H1 (cell line): ENCODE data around the gene PRRT2. TPM values are rescaled to one million over a fixed set of nuclear protein-coding genes. Genes with fewer than 3 reads are reported as not detected.
"Not testable (repeated sequence)": the region's sequence is repeated elsewhere in the genome, so short reads cannot be mapped to it uniquely, and the experiment has no call there.

ENCODE experiments used
- CTCF ChIA-PET: fragments of 300-600 bp; sonication (Branson Sonifier 250); formaldehyde crosslinking; loops from one replicate; lab custom pipeline; 2021; ENCODE audit not compliant: partially characterized antibody; lab: Charles Lee
- POLR2A ChIA-PET: fragments of 300-600 bp; sonication (Branson Sonifier 250); formaldehyde crosslinking; loops from one replicate; lab custom pipeline; 2021; ENCODE audit warnings: inconsistent platforms; ENCODE audit not compliant: partially characterized antibody; lab: Charles Lee
- DNase-seq, 2 experiments: peaks; one replicate each; pipeline versions ENCODE4 v3.0.0 to v3.0.0-alpha.2; 2010 to 2022; ENCODE audit warnings: low spot score in 2 of 2, low read depth in 1 of 2, mixed read lengths in 1 of 2
- FAIRE-seq: peaks from 2 replicates; lab custom pipeline; 2011; peaks lifted over from hg19 to GRCh38; lab: Jason Lieb, UNC
- H2AFZ ChIP-seq: 2 replicates; pipeline ENCODE4 v1.8.1; 2012; ENCODE audit warnings: low read length, inconsistent platforms
- H2AK5ac ChIP-seq: 2 replicates; pipeline ENCODE4 v1.6.1; 2013; ENCODE audit warnings: low read depth, low read length
- H2BK120ac ChIP-seq: replicated peaks from 2 replicates; pipeline ENCODE3; 2013; ENCODE audit warnings: low read depth, low read length, inconsistent platforms
- H2BK12ac ChIP-seq: 2 replicates; pipeline ENCODE4 v1.6.1; 2013; ENCODE audit warnings: low read depth, low read length
- H2BK15ac ChIP-seq: 2 replicates; pipeline ENCODE4 v1.6.1; 2013; ENCODE audit warnings: low read length
- H2BK20ac ChIP-seq: 2 replicates; pipeline ENCODE4 v1.6.1; 2013; ENCODE audit warnings: low read length
- H2BK5ac ChIP-seq: 2 replicates; pipeline ENCODE4 v1.6.1; 2013; ENCODE audit warnings: low read depth, low read length
- H3K14ac ChIP-seq: 2 replicates; pipeline ENCODE4 v1.6.1; 2013; ENCODE audit warnings: inconsistent platforms; ENCODE audit not compliant: insufficient read length
- H3K18ac ChIP-seq: 2 replicates; pipeline ENCODE4 v1.6.1; 2013; ENCODE audit warnings: low read length; ENCODE audit errors: extremely low read depth
- H3K23ac ChIP-seq: 2 replicates; pipeline ENCODE4 v1.6.1; 2013; ENCODE audit warnings: inconsistent platforms; ENCODE audit not compliant: insufficient read length
- H3K23me2 ChIP-seq: 2 replicates; pipeline ENCODE4 v1.6.1; 2013; ENCODE audit warnings: low read depth, low read length
- H3K27ac ChIP-seq: 2 replicates; pipeline ENCODE4 v1.6.1; 2011; ENCODE audit warnings: low read depth, low read length, inconsistent platforms
- H3K27me3 ChIP-seq, 4 experiments: replicated peaks in 1 of 4; 1 replicate in 1 of 4; 2 replicates in 3 of 4; pipeline versions ENCODE4 v1.6.1 to v1.8.1; 2011 to 2013; ENCODE audit warnings: low read length in 3 of 4, mild to moderate bottlenecking in 3 of 4, inconsistent platforms in 2 of 4, mixed read lengths in 2 of 4, moderate library complexity in 1 of 4; ENCODE audit not compliant: control insufficient read depth in 3 of 4, insufficient read depth in 3 of 4; ENCODE audit errors: extremely low read depth in 1 of 4
- H3K36me3 ChIP-seq, 4 experiments: 2 replicates each; pipeline versions ENCODE4 v1.6.1 to v1.8.1; 2011 to 2013; ENCODE audit warnings: mild to moderate bottlenecking in 4 of 4, low read length in 3 of 4, moderate library complexity in 2 of 4, control low read depth in 1 of 4, inconsistent platforms in 1 of 4; ENCODE audit not compliant: insufficient read depth in 4 of 4, control insufficient read depth in 2 of 4
- H3K4ac ChIP-seq: replicated peaks from 2 replicates; pipeline ENCODE3; 2013; ENCODE audit warnings: low read length, low read depth, mixed read lengths, inconsistent platforms; ENCODE audit not compliant: insufficient read length
- H3K4me1 ChIP-seq, 4 experiments: replicated peaks in 1 of 4; 1 replicate in 1 of 4; 2 replicates in 3 of 4; pipeline versions ENCODE4 v1.6.1 to v1.8.1; 2011 to 2013; ENCODE audit warnings: low read length in 3 of 4, inconsistent platforms in 2 of 4, mixed read lengths in 1 of 4; ENCODE audit not compliant: insufficient read depth in 4 of 4, control insufficient read depth in 3 of 4
- H3K4me2 ChIP-seq, 2 experiments: 2 replicates each; pipeline versions ENCODE4 v1.6.1 to v1.8.1; 2011 to 2013; ENCODE audit warnings: low read depth in 2 of 2, low read length in 2 of 2, control low read depth in 1 of 2, inconsistent platforms in 1 of 2, mild to moderate bottlenecking in 1 of 2; ENCODE audit not compliant: insufficient read depth in 1 of 2
- H3K4me3 ChIP-seq, 4 experiments: fragments of 200-600, 300-600 bp in 1 of 4; sonication (generic), shearing (Covaris generic), sonication (Bioruptor Twin) in 1 of 4; 2 replicates each; pipeline versions ENCODE4 v1.5.1 to v1.8.1; 2011 to 2016; ENCODE audit warnings: low read length in 4 of 4, low read depth in 3 of 4, control low read depth in 2 of 4, inconsistent platforms in 2 of 4, mild to moderate bottlenecking in 2 of 4, mixed read lengths in 1 of 4, moderate library complexity in 1 of 4; ENCODE audit not compliant: insufficient read depth in 2 of 4; ENCODE audit errors: extremely low read depth in 1 of 4
- H3K56ac ChIP-seq: replicated peaks from 2 replicates; pipeline ENCODE3; 2013; ENCODE audit warnings: low read depth, mild to moderate bottlenecking, mixed read lengths, low read length, inconsistent platforms; ENCODE audit not compliant: insufficient read length
- H3K79me1 ChIP-seq: 2 replicates; pipeline ENCODE4 v1.6.1; 2013; ENCODE audit warnings: low read depth, low read length, control low read depth
- H3K79me2 ChIP-seq, 2 experiments: 2 replicates each; pipeline versions ENCODE4 v1.6.1 to v1.8.1; 2012 to 2013; ENCODE audit warnings: low read length in 2 of 2, mild to moderate bottlenecking in 2 of 2, inconsistent platforms in 1 of 2; ENCODE audit not compliant: insufficient read depth in 2 of 2, control insufficient read depth in 1 of 2
- H3K9ac ChIP-seq, 4 experiments: replicated peaks in 1 of 4; 1 replicate in 1 of 4; 2 replicates in 3 of 4; pipeline versions ENCODE4 v1.6.1 to v1.8.1; 2011 to 2013; ENCODE audit warnings: low read depth in 3 of 4, low read length in 3 of 4, control low read depth in 2 of 4, mild to moderate bottlenecking in 2 of 4, moderate library complexity in 2 of 4, inconsistent platforms in 1 of 4; ENCODE audit errors: extremely low read depth in 1 of 4
- H3K9me3 ChIP-seq, 2 experiments: 2 replicates each; pipeline versions ENCODE4 v1.6.1 to v1.8.1; 2012 to 2013; ENCODE audit warnings: mild to moderate bottlenecking in 2 of 2, moderate library complexity in 2 of 2, control low read depth in 1 of 2, inconsistent platforms in 1 of 2, low read depth in 1 of 2, low read length in 1 of 2, mixed read lengths in 1 of 2; ENCODE audit not compliant: insufficient read depth in 2 of 2
- H4K20me1 ChIP-seq, 2 experiments: replicated peaks in 1 of 2; 2 replicates each; pipeline versions ENCODE3 to v1.8.1; 2011 to 2013; ENCODE audit warnings: inconsistent platforms in 2 of 2, low read length in 2 of 2, mild to moderate bottlenecking in 1 of 2; ENCODE audit not compliant: insufficient read depth in 2 of 2, control insufficient read depth in 1 of 2
- H4K5ac ChIP-seq: 2 replicates; pipeline ENCODE4 v1.6.1; 2013; ENCODE audit warnings: low read length, low read depth, mixed read lengths, inconsistent platforms; ENCODE audit not compliant: insufficient read length
- H4K8ac ChIP-seq: 2 replicates; pipeline ENCODE4 v1.8.0; 2013; ENCODE audit warnings: mild to moderate bottlenecking, moderate library complexity, low read length, inconsistent platforms; ENCODE audit not compliant: insufficient read depth; ENCODE audit errors: extremely low read depth
- H4K91ac ChIP-seq: replicated peaks from 2 replicates; pipeline ENCODE3; 2013; ENCODE audit warnings: low read length, mixed read lengths, inconsistent platforms; ENCODE audit not compliant: insufficient read length
- WGBS, 2 experiments: shearing (Covaris generic) in 1 of 2; methylation state at CpG; one replicate each; pipeline versions ENCODE4 v1.1.6 to v1.1.7; 2013 to 2015; ENCODE audit warnings: low lambda C conversion rate in 2 of 2, mixed read lengths in 2 of 2, inconsistent platforms in 1 of 2, low coverage in 1 of 2, missing lambda C conversion rate in 1 of 2; ENCODE audit not compliant: insufficient replicate concordance in 2 of 2, insufficient coverage in 1 of 2, insufficient read length in 1 of 2; ENCODE audit errors: extremely low coverage in 1 of 2, missing lambda C conversion rate in 1 of 2; 5-methylcytosine and 5-hydroxymethylcytosine counted together
- polyA plus RNA-seq, 7 experiments: library from polyadenylated mRNA; depleted of rRNA in 3 of 7; stranded (reverse) in 5 of 7; unstranded in 2 of 7; fragments of >200 nt in 5 of 7; fragments of 200-250 nt in 2 of 7; gene quantifications; 1 replicate in 5 of 7; 2 replicates in 1 of 7; 4 replicates in 1 of 7; pipeline versions ENCODE4 v1.2.1 to v1.2.3, GENCODE V29; 2011 to 2013; ENCODE audit warnings: missing spikeins in 2 of 7, mixed read lengths in 2 of 7
- total RNA-seq: library from RNA; stranded (reverse); fragmentation: NEBNext Ultra II Directional; extraction: Animal tissue kit (Norgen Biotek cat#: 25700); gene quantifications from 2 replicates; pipeline ENCODE4 v1.2.1, GENCODE V29; 2021

The PRRT2 gene
- total and polyA plus RNA-seq, 2 of the 8 experiments (the other 6 are each of a cell fraction or from before 2014, with no cell fraction given), result 12.8 to 32.6 TPM

DNA sequence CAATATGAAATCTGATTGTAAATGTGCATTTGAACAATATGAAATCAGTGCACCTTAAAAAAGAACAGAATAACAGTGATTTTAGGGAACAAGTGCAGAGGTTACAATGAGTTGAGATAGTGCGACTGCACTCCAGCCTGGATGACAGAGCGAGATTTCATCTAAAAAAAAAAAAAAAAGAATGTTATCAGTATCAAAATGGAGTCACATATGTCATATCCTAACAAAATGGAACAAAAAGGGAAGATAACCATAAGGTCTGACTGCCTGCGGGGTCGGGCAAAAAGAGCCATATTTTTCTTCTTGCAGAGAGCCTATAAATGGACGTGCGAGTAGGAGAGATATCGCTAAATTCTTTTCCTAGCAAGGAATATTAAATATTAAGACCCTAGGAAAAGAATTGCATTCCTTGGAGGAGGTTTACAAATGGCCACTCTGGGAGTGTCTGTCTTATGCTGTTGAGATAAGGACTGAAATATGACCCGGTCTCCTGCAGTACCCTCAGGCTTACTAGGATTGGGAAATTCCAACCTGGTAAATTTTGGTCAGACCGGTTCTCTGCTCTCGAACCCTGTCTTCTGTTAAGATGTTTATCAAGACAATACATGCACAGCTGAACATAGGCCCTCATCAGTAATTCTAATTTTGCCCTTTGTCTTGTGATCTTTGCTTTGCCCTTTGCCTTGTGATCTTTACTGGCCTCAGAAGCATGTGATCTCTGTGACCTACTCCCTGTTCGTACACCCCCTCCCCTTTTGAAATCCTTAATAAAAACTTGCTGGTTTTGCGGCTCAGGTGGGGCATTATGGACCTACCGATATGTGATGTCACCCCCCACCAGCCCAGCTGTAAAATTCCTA lies 28.7 kb upstream of the PRRT2 start:
- not testable (repeated sequence) for H4K5ac ChIP-seq, H4K20me1 ChIP-seq, H2BK20ac ChIP-seq, H3K27me3 ChIP-seq, H2BK120ac ChIP-seq, H3K9ac ChIP-seq, H3K14ac ChIP-seq, H3K56ac ChIP-seq, H3K27ac ChIP-seq, H3K79me1 ChIP-seq, H2BK12ac ChIP-seq, H3K4me3 ChIP-seq, DNase-seq, H3K23me2 ChIP-seq, FAIRE-seq, H3K79me2 ChIP-seq, H3K4me1 ChIP-seq, H3K36me3 ChIP-seq, H2AK5ac ChIP-seq, H2BK15ac ChIP-seq, H3K23ac ChIP-seq, H3K4ac ChIP-seq, H4K8ac ChIP-seq, H3K18ac ChIP-seq, H4K91ac ChIP-seq, H2BK5ac ChIP-seq, H3K9me3 ChIP-seq
- ChIA-PET CTCF (interaction anchor here (2.0 to 4.3 kb wide), 3 partner anchors 9 to 96 kb away, joined by 5 to 29 read pairs (median 15); no protein-coding TSS in a partner anchor), POLR2A (interaction anchor here (1.3 to 2.5 kb wide), 4 partner anchors 9 to 47 kb away, joined by 4 to 9 read pairs (median 5); partner anchors contain the start of gene C16orf54)
- WGBS, 2 experiments, result 90% methylated on average over 13 of the region's 13 CpGs; no CpG with 5 or more reads in 1 of the 2 experiments
- peak overlapping the region in 1 of 2 experiments; percentile 11; a peak in 1 of 4 replicates for H3K4me2 ChIP-seq
- peak overlapping the region; percentile 60; the same call in 1 of the 2 replicates for H2AFZ ChIP-seq
